ENCODE results near the gene GNAI1.

The GNAI1 gene

DNA sequence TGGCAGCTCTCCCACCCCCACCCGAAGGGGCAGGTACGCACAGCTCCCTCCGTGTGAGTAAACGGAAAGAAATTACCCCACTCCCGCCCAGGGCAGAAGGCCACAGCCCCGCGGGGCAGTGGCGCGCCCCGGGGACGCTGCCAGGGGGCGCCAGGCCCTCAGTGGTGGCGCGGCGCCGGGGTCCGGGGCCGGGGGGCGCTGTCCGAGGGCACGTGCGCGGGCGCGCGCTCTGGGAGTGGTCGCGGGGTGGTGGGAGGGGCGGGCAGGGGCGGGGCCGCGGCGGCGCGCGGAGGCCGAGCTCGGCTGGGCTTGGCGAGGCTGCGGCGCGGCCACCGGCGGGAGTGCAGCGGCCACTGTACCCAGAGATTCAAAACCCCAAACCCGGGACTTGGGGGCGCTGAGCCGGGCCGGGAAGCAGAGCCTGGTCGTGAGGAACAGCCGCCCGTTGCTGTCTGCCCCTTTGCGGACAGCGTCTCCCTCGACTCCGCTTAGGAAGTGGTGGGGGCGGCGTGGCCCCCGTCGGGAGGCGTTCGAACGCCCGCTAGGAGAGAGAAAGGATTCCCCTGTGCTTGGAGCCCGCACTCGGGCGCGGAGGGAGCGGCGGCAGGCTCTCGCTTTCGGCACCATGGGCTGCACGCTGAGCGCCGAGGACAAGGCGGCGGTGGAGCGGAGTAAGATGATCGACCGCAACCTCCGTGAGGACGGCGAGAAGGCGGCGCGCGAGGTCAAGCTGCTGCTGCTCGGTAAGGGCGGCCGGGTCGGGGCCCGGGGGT lies at the start of gene GNAI1:
TSS of gene GNAI1 (plus strand) at position 296 of the 773 bp plus-strand sequence. CDS start at position 626, 330 bp downstream.
- peak within 1 kb of the TSS; percentile 79 for H3K4me3 ChIP-seq (ENCODE audit: low read depth, low read length)

- no peak overlapping the region for H3K4me3 ChIP-seq (ENCODE audit: low read depth, low read length)
These were observed 47.4 kb upstream of the GNAI1 start for GRCh38 chr7:80087051-80087770.

DNA sequence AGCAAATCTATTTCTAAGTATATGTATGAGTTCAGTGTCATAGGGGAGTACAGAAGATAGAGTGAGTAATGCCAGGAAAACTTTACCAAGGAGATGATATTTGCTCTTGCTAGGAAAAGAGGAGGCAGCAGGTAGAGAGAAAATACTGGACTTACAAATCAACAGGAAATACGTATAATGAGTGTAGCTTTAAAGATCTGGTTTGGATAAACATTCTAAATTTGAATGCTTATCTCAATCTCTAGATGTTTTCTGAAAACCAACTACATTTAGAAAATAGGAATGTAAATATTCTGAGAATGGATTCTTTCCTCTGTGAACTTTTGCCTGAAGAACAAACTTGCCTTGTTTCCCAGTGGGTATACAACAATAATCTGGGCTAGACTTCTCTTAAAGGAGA lies 46.9 kb upstream of the GNAI1 start:
- no peak overlapping the region for H3K4me3 ChIP-seq (ENCODE audit: low read depth, low read length)

- H3K4me3 ChIP-seq (ENCODE audit: low read depth, low read length): no peak overlapping the region
These were observed 45.9 kb upstream of the GNAI1 start for GRCh38 chr7:80088705-80089104.

- no peak overlapping the region for H3K4me3 ChIP-seq (ENCODE audit: low read depth, low read length)
These were observed 45.3 kb upstream of the GNAI1 start for GRCh38 chr7:80089366-80089765.

DNA sequence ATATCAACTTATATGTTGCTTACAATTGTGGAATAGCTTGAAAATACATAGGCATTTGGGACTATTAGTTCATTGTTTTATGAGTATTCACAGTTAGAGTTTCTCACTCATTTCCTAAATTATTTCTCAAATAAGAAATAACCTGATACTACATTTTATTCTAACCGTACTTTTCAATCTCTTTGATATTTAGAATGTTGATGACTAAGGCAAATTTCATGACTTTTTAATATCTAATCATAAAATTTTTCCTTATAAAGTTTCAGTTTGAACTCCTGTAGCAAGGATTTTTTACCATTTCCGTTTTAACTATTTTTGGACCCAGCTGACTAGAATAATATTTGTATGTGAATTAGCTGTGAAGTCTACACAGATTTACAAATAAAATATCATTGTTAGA lies 41.3 kb upstream of the GNAI1 start:
- no peak overlapping the region for H3K4me3 ChIP-seq (ENCODE audit: low read depth, low read length)

GRCh38 chr7:80095545-80095944 lies 39.1 kb upstream of the GNAI1 start:
- no peak overlapping the region for H3K4me3 ChIP-seq (ENCODE audit: low read depth, low read length)

- no peak overlapping the region for H3K4me3 ChIP-seq (ENCODE audit: low read depth, low read length)
These were observed 36.9 kb upstream of the GNAI1 start for GRCh38 chr7:80097756-80098155.

- H3K4me3 ChIP-seq (ENCODE audit: low read depth, low read length): no peak overlapping the region
These were observed 35.8 kb upstream of the GNAI1 start for GRCh38 chr7:80098795-80099194.

- no peak overlapping the region for H3K4me3 ChIP-seq (ENCODE audit: low read depth, low read length)
These were observed 34.4 kb upstream of the GNAI1 start for GRCh38 chr7:80100254-80100653.

DNA sequence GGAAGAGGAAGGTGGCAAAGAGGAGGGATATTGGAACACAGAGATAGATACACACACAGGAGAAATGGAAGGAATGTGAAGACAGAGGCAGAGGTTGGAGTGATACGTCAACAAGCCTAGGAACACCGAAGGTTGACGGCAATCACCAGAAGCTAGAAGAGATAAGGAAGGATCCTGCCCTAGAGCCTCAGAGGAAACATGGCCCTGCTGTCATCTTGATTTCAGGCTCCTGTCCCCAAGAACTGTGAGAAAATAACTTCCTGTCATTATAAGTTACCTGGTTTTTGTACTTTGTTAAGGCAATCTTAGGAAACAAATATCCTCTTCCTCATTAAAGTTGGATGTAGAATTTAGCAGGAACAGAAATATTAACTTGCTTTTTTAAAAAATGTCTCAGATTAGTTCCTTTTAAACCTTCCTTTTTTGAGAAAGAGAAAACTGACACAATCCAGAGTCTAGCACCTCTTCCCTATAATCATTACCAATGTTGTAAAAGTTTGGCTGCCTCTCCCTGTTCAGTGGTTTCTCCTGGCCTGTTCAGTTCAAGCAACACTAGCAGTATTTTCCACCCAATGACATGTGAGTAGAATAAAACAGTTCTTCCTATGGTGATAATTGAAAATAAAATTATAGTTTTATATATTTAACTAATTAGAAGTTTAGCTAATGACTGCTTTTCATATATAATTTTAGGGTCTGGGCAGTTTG lies 28.8 kb upstream of the GNAI1 start:
- H3K4me3 ChIP-seq (ENCODE audit: low read depth, low read length): no peak overlapping the region

GRCh38 chr7:80106498-80107113 lies 28.0 kb upstream of the GNAI1 start:
- no peak overlapping the region for H3K4me3 ChIP-seq (ENCODE audit: low read depth, low read length)

GRCh38 chr7:80107278-80107677 lies 27.4 kb upstream of the GNAI1 start:
- H3K4me3 ChIP-seq (ENCODE audit: low read depth, low read length): no peak overlapping the region

- H3K4me3 ChIP-seq (ENCODE audit: low read depth, low read length): no peak overlapping the region
These were observed 24.3 kb upstream of the GNAI1 start for GRCh38 chr7:80110376-80110775.

DNA sequence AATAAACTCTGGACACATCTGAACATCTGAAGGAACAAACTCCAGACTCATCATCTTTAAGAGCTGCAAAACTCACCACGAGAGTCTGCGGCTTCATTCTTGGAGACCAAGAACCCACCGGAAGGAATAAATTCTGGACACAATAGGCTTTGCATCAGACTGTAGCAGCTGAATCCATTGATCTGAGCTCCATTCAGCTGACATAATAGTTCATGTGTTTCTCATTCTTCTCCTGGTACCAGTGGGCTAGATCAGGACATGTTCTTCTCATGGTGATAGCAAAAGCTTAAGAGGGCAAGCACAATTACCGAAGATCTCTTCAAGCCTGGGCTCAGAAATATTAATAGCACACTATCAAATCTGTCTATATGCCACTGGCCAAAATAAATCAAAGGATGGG lies 20.5 kb upstream of the GNAI1 start:
- no peak overlapping the region for H3K4me3 ChIP-seq (ENCODE audit: low read depth, low read length)

DNA sequence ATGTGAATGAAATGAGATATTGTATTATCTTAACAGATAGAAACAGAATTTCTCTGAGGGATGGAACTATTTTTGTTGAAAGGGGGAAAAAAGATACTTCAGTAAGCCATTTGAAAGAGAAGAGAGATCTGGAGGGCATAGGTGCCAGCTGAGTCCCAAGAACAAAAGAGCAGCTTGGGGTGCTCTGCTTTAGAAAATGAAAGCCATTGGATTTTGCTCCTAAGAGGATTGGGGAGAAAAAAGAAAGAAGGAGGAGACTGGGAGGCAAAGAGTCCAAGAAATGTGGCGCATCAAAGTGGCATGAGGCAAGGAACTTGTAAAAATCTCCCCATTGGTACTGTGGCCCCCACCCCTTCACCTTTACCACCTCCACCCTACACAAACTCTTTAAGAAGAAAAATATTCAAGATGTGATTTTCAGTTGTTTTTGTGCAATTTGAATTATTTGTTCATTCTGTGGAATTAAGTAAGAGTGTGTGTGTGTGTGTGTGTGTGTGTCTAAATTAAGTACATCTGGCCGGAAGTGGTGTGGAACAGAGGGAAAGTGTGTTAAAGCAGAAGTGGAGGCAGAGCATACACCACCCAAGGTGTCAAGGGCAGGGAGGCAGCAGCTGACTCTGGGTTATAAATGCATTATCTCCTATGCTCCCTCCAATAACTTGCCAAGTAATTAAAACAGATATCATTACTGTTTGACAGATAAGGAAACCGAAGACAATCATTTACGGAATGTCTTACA lies 9.9 kb upstream of the GNAI1 start:
- no peak overlapping the region for H3K4me3 ChIP-seq (ENCODE audit: low read depth, low read length)

DNA sequence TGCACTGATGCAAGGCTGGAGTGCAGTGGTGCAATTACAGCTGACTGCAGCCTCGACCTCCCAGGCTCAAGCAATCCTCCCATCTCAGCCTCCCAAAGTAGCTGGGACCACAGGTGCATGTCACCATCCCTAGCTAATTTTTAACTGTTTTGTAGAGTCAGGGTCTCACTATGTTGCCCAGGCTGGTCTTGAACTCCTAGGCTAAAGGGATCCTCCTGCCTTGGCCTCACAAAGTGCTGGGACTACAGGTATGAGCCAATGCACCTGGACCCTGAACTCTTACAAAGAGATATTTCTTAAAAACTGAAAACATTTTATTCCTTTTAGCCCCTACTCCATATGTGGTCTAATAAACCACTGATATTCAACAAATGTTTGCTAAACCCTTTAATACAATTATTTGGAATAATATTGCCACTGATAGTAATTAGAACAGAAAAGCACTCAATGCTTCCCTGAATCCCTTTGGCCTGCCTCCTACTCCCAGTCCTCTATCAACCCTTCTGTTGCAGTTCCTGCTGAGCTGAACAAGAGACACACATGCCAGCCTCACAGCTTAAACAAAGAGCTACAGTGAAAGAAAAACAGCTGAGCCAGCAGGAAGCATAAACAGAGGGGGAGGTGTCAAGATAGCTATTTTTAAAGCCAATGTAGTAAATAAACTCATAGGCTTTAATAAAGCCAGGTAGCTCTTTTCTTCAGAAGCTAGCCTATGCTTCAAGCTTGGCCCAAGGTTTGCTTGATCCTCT lies 7.0 kb upstream of the GNAI1 start:
- H3K4me3 ChIP-seq (ENCODE audit: low read depth, low read length): no peak overlapping the region

DNA sequence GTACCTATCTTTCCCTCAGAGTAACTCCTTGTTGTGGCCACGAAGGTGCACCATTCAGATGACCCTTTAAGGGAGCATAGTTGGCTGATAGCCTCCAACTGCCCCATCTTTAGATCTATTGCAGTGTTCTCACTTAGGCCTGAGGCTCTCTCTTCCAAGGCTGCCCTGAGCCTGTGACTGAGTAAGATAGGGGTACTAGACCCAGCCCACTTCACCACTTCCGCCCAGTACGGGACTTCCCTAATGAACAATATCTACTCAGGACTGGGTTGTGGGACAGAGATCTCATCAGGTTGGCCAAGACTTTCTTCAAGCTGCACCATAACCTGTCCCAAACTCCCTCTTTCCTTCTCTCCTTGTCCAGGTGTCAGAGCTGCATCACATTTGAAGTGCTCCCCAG lies 5.7 kb upstream of the GNAI1 start:
- no peak overlapping the region for H3K4me3 ChIP-seq (ENCODE audit: low read depth, low read length)

DNA sequence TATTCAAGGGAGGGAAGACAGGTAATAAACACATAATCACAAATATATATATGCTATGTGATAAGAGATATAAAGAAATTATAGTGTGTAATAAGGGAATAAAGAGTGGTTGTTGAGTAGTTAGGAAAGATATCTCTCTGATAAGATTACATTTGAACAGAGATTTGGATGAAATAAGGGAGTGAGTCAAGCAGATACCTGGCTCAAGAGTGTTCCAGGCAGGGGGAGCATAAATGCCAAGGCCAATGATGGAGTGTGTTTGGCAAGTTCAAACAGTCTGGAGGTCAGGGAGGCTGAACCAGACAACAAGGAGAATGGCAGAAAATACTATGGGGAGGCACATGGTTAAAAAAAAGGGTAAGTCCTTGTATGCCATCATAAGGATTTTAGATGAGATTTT lies 4.8 kb upstream of the GNAI1 start:
- H3K4me3 ChIP-seq (ENCODE audit: low read depth, low read length): no peak overlapping the region
